ENCODE measurements around the gene VPS26B.

The VPS26B gene

DNA sequence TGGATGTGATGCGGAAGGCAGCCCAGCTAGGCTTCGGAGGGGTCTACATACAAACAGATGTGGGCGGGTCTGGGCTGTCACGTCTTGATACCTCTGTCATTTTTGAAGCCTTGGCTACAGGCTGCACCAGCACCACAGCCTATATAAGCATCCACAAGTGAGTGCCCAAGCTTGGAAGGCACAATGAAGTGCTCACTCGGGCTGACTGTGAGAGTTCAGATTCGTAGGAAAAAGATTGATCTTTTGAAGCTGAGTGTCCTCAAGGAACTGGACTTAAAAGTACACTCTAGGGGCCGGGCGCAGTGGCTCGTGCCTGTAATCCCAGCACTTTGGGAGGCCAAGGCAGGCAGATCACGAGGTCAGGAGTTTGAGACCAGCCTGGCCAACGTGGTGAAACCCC, 32.6 kb downstream of the VPS26B start:
- DNase-seq (ENCODE audit: low read depth) = no peak
- no peak overlapping the region for H3K4me3 ChIP-seq (ENCODE audit: low read length)
- TF ChIP-seq, protein P1, sequence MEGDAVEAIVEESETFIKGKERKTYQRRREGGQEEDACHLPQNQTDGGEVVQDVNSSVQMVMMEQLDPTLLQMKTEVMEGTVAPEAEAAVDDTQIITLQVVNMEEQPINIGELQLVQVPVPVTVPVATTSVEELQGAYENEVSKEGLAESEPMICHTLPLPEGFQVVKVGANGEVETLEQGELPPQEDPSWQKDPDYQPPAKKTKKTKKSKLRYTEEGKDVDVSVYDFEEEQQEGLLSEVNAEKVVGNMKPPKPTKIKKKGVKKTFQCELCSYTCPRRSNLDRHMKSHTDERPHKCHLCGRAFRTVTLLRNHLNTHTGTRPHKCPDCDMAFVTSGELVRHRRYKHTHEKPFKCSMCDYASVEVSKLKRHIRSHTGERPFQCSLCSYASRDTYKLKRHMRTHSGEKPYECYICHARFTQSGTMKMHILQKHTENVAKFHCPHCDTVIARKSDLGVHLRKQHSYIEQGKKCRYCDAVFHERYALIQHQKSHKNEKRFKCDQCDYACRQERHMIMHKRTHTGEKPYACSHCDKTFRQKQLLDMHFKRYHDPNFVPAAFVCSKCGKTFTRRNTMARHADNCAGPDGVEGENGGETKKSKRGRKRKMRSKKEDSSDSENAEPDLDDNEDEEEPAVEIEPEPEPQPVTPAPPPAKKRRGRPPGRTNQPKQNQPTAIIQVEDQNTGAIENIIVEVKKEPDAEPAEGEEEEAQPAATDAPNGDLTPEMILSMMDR (IDR thresholded peaks at IDR 0.05; ENCODE audit: insufficient read depth, low read depth, low read length, missing control alignments) = no peak

DNA sequence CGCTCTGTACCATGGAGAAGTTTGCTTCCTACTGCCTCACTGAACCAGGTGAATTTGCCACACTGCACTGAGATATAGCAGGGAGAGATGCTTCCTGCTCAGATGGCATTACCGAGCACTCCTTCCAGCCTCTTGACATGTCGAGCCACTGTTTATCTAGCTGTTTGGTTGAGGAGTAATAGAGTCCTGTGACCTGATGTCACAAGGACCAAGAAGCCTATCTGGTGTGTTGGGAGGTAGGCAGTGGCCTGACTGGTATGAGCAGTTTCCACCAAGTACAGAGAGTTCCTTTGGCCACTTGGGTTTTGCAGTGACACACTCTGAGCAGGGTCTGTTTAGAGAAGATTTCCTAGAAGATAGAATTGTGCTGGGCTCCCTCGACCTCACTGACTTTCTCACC, 34.1 kb downstream of the VPS26B start:
- H3K4me3 ChIP-seq (ENCODE audit: low read length) = no peak overlapping the region
- TF ChIP-seq, protein P1 (IDR thresholded peaks at IDR 0.05; ENCODE audit: insufficient read depth, low read depth, low read length, missing control alignments) = no peak
- DNase-seq (ENCODE audit: low read depth) = no peak

DNA sequence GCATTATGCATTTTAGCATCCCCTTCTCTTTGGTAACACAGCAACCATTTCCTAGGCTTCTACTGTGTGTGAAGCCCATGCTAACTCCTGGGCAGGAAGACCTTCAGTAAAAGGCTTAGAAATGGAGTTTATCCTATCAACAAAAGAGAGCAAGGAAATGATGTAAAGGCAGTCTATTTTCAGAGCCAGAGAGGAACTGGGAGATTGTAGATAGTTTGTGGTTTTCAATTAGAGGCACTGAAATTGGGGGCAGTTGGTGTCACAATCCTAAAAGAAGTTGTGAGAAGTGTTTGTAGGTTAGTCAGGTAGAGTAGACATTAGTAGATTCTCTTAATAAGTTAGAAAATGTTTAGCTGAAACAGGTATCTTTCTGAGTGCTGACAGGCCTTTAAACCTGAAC, 36.0 kb downstream of the VPS26B start:
- TF ChIP-seq, protein P1 (IDR thresholded peaks at IDR 0.05; ENCODE audit: insufficient read depth, low read depth, low read length, missing control alignments) = no peak

DNA sequence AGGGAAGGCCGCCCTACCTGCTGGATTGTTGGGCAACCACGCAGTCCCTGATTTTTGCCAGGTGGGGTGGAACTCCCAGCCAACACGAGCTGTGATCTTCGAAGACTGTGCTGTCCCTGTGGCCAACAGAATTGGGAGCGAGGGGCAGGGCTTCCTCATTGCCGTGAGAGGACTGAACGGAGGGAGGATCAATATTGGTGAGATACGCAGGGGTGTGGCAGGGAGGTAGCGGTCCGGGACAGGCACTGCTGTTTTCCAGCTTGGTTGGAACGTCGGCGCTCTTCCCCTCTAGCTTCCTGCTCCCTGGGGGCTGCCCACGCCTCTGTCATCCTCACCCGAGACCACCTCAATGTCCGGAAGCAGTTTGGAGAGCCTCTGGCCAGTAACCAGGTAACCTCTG, 36.5 kb downstream of the VPS26B start:
- H3K4me3 ChIP-seq (ENCODE audit: low read length) = no peak overlapping the region
- TF ChIP-seq, protein P1 (IDR thresholded peaks at IDR 0.05; ENCODE audit: insufficient read depth, low read depth, low read length, missing control alignments) = no peak
- DNase-seq (ENCODE audit: low read depth) = no peak

More for the DNA sequence above, 36.0 kb downstream of the VPS26B start:
- no peak for DNase-seq (ENCODE audit: low read depth)
- H3K4me3 ChIP-seq (ENCODE audit: low read length) = no peak overlapping the region

DNA sequence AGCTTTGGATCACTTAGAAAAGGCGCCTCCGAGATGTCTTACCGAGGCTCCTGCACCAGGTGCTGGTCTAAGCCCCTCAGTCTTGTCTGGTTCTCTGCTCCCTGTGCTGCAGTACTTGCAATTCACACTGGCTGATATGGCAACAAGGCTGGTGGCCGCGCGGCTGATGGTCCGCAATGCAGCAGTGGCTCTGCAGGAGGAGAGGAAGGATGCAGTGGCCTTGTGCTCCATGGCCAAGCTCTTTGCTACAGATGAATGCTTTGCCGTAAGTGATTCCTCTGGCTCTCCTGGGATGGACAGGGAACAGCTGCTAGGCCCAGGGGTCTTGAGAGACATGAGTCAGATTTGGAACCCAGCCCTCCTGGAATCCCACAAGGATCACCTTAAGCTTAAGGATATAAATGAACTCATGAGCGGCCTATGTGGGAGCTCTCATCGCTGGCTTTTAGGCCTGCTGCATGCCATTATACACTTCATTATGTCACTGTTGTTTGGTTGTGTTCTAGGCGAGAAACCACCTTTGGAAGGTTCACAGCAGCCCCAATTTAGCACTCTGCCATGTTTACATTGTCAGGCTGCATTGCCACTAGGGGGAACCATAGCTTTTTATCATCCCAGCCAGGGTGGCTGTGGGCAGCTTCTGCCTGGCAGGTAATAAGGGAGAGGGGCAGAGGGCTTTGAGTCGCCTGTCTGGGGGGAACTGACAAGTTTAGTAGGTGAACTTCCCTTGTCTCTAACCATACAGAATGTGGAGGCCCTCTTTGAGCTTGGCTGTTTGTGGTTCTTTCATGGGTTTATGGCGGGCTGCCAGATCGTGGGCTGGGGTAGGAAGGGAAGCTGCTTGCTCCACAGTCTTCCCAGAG, 37.4 kb downstream of the VPS26B start:
- TF ChIP-seq, protein P1 (IDR thresholded peaks at IDR 0.05; ENCODE audit: insufficient read depth, low read depth, low read length, missing control alignments) = peak; percentile 81
- H3K4me3 ChIP-seq (ENCODE audit: low read length) = no peak overlapping the region
- peak; percentile 63 for DNase-seq (ENCODE audit: low read depth)

DNA sequence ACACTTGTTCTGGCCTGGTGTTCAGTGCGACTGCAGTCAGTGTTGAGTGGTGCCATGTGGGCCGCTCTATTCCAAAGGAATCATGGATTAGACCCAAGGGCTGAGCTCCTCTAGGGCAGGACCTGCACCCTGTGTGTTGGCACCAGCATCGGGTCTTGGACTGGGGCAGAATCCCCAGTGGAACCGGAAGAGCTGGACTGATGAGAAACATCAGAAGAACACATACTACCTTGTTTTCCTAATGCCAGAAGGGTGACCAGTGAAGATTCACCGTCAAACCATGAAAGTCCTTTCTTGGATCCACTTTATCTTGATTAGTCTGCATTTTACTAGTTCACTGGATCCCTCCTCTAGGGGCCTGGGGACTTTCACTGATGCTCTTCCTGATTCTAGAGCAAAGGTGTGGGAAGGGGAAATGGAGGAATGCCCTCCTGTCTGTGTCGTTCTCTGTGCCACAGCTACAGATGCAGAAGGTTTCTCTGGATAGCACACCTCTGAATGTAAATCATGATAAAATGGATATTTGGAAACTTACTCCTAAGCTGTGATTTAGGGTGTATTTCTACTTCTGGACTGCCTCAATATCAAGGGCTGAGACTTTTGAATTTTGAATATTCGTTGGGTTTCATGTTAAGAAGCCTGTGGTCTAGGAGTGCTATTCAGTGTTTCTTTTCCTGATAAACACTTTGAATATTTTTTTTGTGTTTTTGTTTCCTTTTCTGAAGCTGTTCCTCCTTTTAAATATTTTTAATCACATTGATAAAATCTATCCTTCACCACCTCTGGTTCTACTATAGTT, 40.7 kb downstream of the VPS26B start:
- no peak for DNase-seq (ENCODE audit: low read depth)
- no peak overlapping the region for H3K4me3 ChIP-seq (ENCODE audit: low read length)
- TF ChIP-seq, protein P1 (IDR thresholded peaks at IDR 0.05; ENCODE audit: insufficient read depth, low read depth, low read length, missing control alignments) = no peak

Data from epithelial cell of esophagus (primary cell).